Breast epithelium (tissue), 4 donors: ENCODE results near the gene IFT172. TPM values are rescaled to one million over a fixed set of nuclear protein-coding genes. Genes with fewer than 3 reads are reported as not detected.

Experiments used
- DNase-seq, 2 donors: peaks; one replicate each; pipeline ENCODE4 v3.0.0-alpha.2; 2019; ENCODE audit warnings: low spot score in 2 of 2
- H3K27ac ChIP-seq, 2 donors: fragments of 200-600 bp; sonication (generic) in 1 of 2; one replicate each; pipeline ENCODE4 v1.5.1; 2016 to 2019; ENCODE audit warnings: mild to moderate bottlenecking in 1 of 2
- H3K27me3 ChIP-seq, 2 donors: fragments of 200-600 bp; sonication (generic) in 1 of 2; one replicate each; pipeline versions ENCODE4 v1.5.1 to v1.6.0; 2017 to 2019; ENCODE audit warnings: control low read depth in 1 of 2, mild to moderate bottlenecking in 1 of 2
- H3K36me3 ChIP-seq: fragments of 200-600 bp; one replicate; pipeline ENCODE4 v1.5.1; 2019
- H3K4me1 ChIP-seq, 2 donors: fragments of 200-600 bp; sonication (generic); one replicate each; pipeline ENCODE4 v1.5.1; 2016 to 2019; ENCODE audit warnings: control low read depth in 1 of 2
- H3K4me3 ChIP-seq, 3 donors: fragments of 200-600 bp; sonication (generic); 1 replicate in 2 of 3; 2 replicates in 1 of 3; pipeline ENCODE4 v1.5.1; 2016 to 2019; ENCODE audit warnings: mild to moderate bottlenecking in 3 of 3, moderate library complexity in 2 of 3
- H3K9me3 ChIP-seq, 2 donors: fragments of 200-600 bp; sonication (generic) in 1 of 2; one replicate each; pipeline ENCODE4 v1.5.1; 2016 to 2019; ENCODE audit warnings: control low read depth in 1 of 2
- POLR2A ChIP-seq: fragments of 450-650 bp; IDR thresholded peaks from one replicate; pipeline ENCODE4 v1.6.1; 2016; ENCODE audit warnings: antibody characterized with exemption, mild to moderate bottlenecking, moderate library complexity
- POLR2AphosphoS5 ChIP-seq, 3 donors: sonication (generic); formaldehyde crosslinking; IDR thresholded peaks; one replicate each; pipeline ENCODE4 v1.6.1; 2017; ENCODE audit warnings: antibody characterized with exemption in 3 of 3
- intact Hi-C: fragments of 100-400 bp; cut with DNase I; formaldehyde crosslinking; loops from one replicate; pipeline ENCODE4 v1.15.1; 2023; ENCODE audit warnings: low total_unique reads
- total RNA-seq, 3 donors: library from RNA; depleted of rRNA; stranded (reverse); fragments of >200 nt; gene quantifications; one replicate each; pipeline ENCODE4 v1.1.0, GENCODE V29; 2016
- TF ChIP-seq, protein P1 (sequence below), 3 donors: fragments of 450-650 bp; IDR thresholded peaks; one replicate each; pipeline ENCODE4 v1.5.1; 2016 to 2017; ENCODE audit warnings: antibody characterized with exemption in 3 of 3, mild to moderate bottlenecking in 3 of 3, moderate library complexity in 3 of 3

The IFT172 gene
- total RNA-seq, 3 donors from 2014 or later, result 28.2 to 51.5 (median 32.1) TPM

DNA sequence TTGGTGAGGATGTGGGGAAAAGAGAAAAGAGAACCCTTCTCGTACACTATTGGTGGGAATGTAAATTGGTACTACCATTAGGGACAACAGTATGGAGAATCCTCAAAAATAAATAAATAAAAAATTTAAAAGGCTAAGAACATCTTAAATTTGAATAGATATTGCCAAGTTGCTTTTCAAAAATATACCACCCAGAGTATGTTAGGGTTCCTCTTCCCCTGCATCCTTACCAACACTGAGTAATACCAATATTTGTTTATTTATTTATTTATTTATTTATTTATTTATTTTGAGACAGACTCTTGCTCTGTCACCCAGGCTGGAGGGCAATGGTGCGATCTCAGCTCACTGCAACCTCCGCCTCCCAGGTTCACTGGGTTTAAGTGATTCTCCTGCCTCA lies 66.6 kb downstream of the IFT172 start:
- no peak for TF ChIP-seq POLR2A
- TF ChIP-seq POLR2AphosphoS5 (IDR thresholded peaks at IDR 0.05), result no peak
- no peaks in the 10 kb centered on the region for H3K4me1 ChIP-seq
- no peaks in the 10 kb centered on the region for H3K27me3 ChIP-seq
- intact Hi-C loops, result no loop called here
- no peaks in the 10 kb centered on the region for H3K9me3 ChIP-seq
- no peak overlapping the region for H3K4me3 ChIP-seq
- DNase-seq, result no peak
- H3K36me3 ChIP-seq, result no peaks in the 10 kb centered on the region
- no peak overlapping the region for H3K27ac ChIP-seq

DNA sequence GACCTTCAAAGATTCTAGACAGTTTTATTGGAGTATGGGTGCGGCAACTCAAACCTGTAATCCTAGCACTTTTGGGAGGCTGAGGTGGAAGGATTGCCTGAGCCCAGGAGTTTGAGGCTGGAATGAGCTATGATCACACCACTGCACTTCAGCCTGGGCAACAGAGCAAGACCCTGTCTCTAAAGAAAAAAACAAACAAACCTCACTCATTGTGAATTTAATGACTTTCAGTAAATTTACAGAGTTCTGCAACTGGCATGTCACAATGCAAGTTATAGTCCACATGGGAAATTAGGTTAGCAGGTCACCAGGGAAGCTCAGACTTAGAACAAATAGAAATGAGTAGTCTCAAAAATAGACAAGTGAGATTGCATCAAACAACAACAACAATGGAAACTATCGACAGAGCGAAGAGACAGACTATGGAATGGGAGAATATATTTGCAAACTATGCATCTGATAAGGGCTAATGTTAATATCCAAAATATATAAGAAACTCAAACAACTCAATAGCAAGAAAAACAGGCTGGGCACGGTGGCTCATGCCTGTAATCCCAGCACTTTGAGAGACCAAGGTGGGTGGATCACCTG lies 67.8 kb downstream of the IFT172 start:
- Histone ChIP-seq H3K27ac (no peak overlapping the region), H3K27me3 (no peaks in the 10 kb centered on the region), H3K36me3 (no peaks in the 10 kb centered on the region), H3K9me3 (no peaks in the 10 kb centered on the region), H3K4me1 (no peaks in the 10 kb centered on the region), H3K4me3 (no peak overlapping the region)
- TF ChIP-seq, protein P1, sequence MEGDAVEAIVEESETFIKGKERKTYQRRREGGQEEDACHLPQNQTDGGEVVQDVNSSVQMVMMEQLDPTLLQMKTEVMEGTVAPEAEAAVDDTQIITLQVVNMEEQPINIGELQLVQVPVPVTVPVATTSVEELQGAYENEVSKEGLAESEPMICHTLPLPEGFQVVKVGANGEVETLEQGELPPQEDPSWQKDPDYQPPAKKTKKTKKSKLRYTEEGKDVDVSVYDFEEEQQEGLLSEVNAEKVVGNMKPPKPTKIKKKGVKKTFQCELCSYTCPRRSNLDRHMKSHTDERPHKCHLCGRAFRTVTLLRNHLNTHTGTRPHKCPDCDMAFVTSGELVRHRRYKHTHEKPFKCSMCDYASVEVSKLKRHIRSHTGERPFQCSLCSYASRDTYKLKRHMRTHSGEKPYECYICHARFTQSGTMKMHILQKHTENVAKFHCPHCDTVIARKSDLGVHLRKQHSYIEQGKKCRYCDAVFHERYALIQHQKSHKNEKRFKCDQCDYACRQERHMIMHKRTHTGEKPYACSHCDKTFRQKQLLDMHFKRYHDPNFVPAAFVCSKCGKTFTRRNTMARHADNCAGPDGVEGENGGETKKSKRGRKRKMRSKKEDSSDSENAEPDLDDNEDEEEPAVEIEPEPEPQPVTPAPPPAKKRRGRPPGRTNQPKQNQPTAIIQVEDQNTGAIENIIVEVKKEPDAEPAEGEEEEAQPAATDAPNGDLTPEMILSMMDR (IDR thresholded peaks at IDR 0.05), result no peak
- TF ChIP-seq POLR2AphosphoS5 (IDR thresholded peaks at IDR 0.05) (no peak), POLR2A (no peak)
- no peak for DNase-seq
- intact Hi-C loops, result no loop called here

DNA sequence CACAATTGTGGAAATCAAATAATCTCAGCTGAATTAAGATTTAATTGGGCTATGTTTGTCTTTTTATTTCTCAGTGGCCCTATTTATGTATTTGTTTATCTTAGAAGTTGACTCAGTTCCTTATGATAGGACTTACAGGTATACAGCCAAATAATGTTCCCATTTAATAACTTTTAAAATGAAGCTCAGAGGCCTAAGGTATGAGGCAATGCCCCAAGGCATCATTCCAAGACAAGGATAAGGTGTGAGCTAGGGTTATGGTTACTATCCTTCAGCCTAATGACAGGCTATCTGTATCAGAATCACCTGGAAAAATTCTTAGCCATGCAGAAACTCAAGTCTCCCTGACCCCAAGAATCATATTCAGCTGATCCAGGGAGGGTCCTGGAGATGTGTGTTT lies 68.5 kb downstream of the IFT172 start:
- no peak overlapping the region for H3K27ac ChIP-seq
- H3K4me3 ChIP-seq, result no peak overlapping the region
- no peak for DNase-seq
- no peaks in the 10 kb centered on the region for H3K36me3 ChIP-seq
- no peaks in the 10 kb centered on the region for H3K27me3 ChIP-seq
- intact Hi-C loops, result no loop called here
- H3K9me3 ChIP-seq, result no peaks in the 10 kb centered on the region
- TF ChIP-seq, protein P1 (IDR thresholded peaks at IDR 0.05), result no peak
- TF ChIP-seq POLR2A (no peak), POLR2AphosphoS5 (IDR thresholded peaks at IDR 0.05) (no peak)
- no peaks in the 10 kb centered on the region for H3K4me1 ChIP-seq

DNA sequence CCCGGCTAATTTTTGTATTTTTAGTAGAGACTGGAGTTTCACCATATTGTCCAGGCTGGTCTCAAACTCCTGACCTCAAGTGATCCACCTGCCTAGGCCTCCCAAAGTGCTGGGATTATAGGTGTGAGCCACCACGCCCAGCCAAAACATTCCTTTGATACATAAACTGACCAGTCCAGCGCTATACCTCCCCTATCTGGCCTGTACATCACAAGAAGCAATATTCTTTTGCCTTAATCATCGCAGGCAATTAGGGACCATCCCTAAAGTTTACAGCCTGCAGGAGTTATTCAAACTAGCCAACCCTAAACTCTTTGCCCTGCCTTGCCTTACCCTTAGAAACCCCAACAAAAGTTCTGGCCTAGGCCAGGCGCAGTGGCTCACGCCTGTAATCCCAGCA lies 73.4 kb downstream of the IFT172 start:
- Histone ChIP-seq H3K9me3 (no peaks in the 10 kb centered on the region), H3K4me3 (no peak overlapping the region), H3K36me3 (no peaks in the 10 kb centered on the region), H3K27ac (no peak overlapping the region), H3K4me1 (no peaks in the 10 kb centered on the region), H3K27me3 (no peaks in the 10 kb centered on the region)
- no peak for TF ChIP-seq POLR2AphosphoS5 (IDR thresholded peaks at IDR 0.05)
- TF ChIP-seq, protein P1 (IDR thresholded peaks at IDR 0.05), result no peak
- no peak for TF ChIP-seq POLR2A
- DNase-seq, result no peak
- intact Hi-C loops, result no loop called here

DNA sequence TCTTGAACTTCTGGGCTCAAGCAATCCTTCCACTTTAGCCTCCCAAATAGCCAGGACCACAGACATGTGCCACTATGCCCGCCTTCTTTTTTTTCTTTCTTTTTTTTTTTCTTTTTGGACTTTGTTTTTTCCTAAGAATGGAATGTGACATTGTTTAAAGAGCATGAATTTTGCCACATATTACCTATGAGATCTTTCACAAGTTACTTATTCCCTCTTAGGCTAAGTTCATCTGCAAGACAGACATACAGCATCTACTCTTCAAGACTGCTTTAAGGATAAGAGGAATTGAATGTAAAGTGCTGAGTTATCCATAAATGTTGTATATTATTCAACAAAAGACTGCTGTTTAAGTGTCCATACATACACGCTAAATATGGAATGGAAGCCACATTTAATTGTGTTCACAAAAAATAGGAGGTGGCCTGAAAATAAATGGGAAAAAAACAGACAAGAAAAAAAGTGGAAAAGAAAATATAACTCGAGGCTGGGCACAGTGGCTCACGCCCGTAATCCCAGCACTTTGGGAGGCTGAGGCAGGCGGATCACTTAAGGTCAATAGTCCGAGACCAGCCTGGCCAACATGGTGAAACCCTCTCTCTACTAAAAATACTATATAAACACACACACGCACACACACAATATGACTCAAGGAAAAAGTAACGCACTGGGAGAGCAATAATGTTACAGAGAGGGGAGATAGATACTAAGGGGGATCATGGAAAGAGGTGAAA lies 77.0 kb downstream of the IFT172 start:
- Histone ChIP-seq H3K4me3 (no peak overlapping the region), H3K36me3 (no peaks in the 10 kb centered on the region), H3K9me3 (no peaks in the 10 kb centered on the region), H3K4me1 (peaks cover 0 to 4% of the 10 kb centered on the region in 2 donors), H3K27ac (no peak overlapping the region), H3K27me3 (no peaks in the 10 kb centered on the region)
- TF ChIP-seq, protein P1 (IDR thresholded peaks at IDR 0.05), result no peak
- TF ChIP-seq POLR2A, result no peak
- TF ChIP-seq POLR2AphosphoS5 (IDR thresholded peaks at IDR 0.05), result no peak
- intact Hi-C loops, result no loop called here
- no peak for DNase-seq
